K562 (cell line): ENCODE measurements around the gene USP48. TPM values are rescaled to one million over a fixed set of nuclear protein-coding genes. Genes with fewer than 3 reads are reported as not detected.

Source experiments
- ATAC-seq: fragments of 200-7000 bp; cut with Tn5 transposase; 3 replicates; pipeline ENCODE4 v1.9.1; 2020; ENCODE audit warnings: moderate library complexity
- BruUV-seq: library from RNA; stranded (reverse); fragments of 400-500 nt; replicated peaks from 2 replicates; lab custom pipeline; 2021; lab: Mats Ljungman, UMichigan
- CTCF ChIA-PET: fragments of 300-600 bp; formaldehyde crosslinking; extraction: SDS; loops from one replicate; lab custom pipeline; 2021; ENCODE audit warnings: low intra/inter-chr PET ratio; lab: Yijun Ruan, JAX
- POLR2A ChIA-PET: fragments of 300-600, 350-650 bp; sonication (Branson Sonifier 250); formaldehyde crosslinking; extraction: SDS; loops from one replicate; lab custom pipeline; 2021; ENCODE audit warnings: antibody characterized with exemption, inconsistent platforms; lab: Yijun Ruan, JAX
- DNase-seq, 4 experiments: peaks; one replicate each; pipeline versions ENCODE4 v3.0.0 to v3.0.0-alpha.2; 2011 to 2018; ENCODE audit warnings: low spot score in 3 of 4, mixed read lengths in 3 of 4; ENCODE audit errors: extremely low read depth in 1 of 4
- FAIRE-seq: peaks from 2 replicates; lab custom pipeline; 2011; peaks lifted over from hg19 to GRCh38; lab: Jason Lieb, UNC
- H2AFZ ChIP-seq: 2 replicates; pipeline ENCODE4 v1.6.0; 2011; ENCODE audit warnings: low read depth, low read length, control low read depth, inconsistent platforms
- H3K27ac ChIP-seq: fragments of 200-600 bp; 3 replicates; pipeline ENCODE4 v1.8.0; 2011; ENCODE audit warnings: low read depth, mild to moderate bottlenecking, control low read depth, inconsistent platforms, low read length, moderate library complexity, mixed read lengths; ENCODE audit errors: extremely low read depth
- H3K27me3 ChIP-seq, 2 experiments: fragments of 300-600 bp in 1 of 2; 2 replicates in 1 of 2; 3 replicates in 1 of 2; pipeline versions ENCODE4 v1.6.0 to v1.8.0; 2011; ENCODE audit warnings: inconsistent platforms in 2 of 2, low read length in 2 of 2, mild to moderate bottlenecking in 1 of 2, mixed read lengths in 1 of 2, moderate library complexity in 1 of 2; ENCODE audit not compliant: control insufficient read depth in 2 of 2, insufficient read depth in 2 of 2
- H3K36me3 ChIP-seq: fragments of 300-600 bp; 3 replicates; pipeline ENCODE4 v1.8.0; 2011; ENCODE audit warnings: mild to moderate bottlenecking, low read length, inconsistent platforms; ENCODE audit not compliant: control insufficient read depth, insufficient read depth
- H3K4me1 ChIP-seq, 2 experiments: fragments of 200-600 bp in 1 of 2; replicated peaks in 1 of 2; 2 replicates in 1 of 2; 3 replicates in 1 of 2; pipeline versions ENCODE4 v1.5.1 to v1.8.0; 2011; ENCODE audit warnings: inconsistent platforms in 2 of 2, low read length in 2 of 2, mild to moderate bottlenecking in 1 of 2, mixed read lengths in 1 of 2, moderate library complexity in 1 of 2; ENCODE audit not compliant: control insufficient read depth in 2 of 2, insufficient read depth in 2 of 2
- H3K4me2 ChIP-seq: 2 replicates; pipeline ENCODE4 v1.6.1; 2011; ENCODE audit warnings: low read length, control low read depth, inconsistent platforms, mixed read lengths; ENCODE audit not compliant: insufficient read depth
- H3K4me3 ChIP-seq: fragments of 200-600 bp; sonication (generic), shearing (Covaris generic); 2 replicates; pipeline ENCODE4 v1.5.1; 2016; ENCODE audit warnings: control low read depth, inconsistent platforms
- H3K79me2 ChIP-seq: fragments of 200-600 bp; 3 replicates; pipeline ENCODE4 v1.8.0; 2011; ENCODE audit warnings: low read length, inconsistent platforms; ENCODE audit not compliant: control insufficient read depth, insufficient read depth
- H3K9ac ChIP-seq, 2 experiments: 2 replicates each; pipeline versions ENCODE4 v1.6.0 to v1.6.1; 2011; ENCODE audit warnings: low read depth in 2 of 2, low read length in 2 of 2, control low read depth in 1 of 2, inconsistent platforms in 1 of 2, mild to moderate bottlenecking in 1 of 2, mixed read lengths in 1 of 2; ENCODE audit not compliant: insufficient read depth in 1 of 2
- H3K9me1 ChIP-seq: one replicate; pipeline ENCODE4 v1.6.0; 2011; ENCODE audit warnings: inconsistent platforms, mild to moderate bottlenecking, low read length, moderate library complexity; ENCODE audit not compliant: control insufficient read depth, insufficient read depth
- H3K9me3 ChIP-seq: replicated peaks from 2 replicates; pipeline ENCODE4 v1.5.1; 2011; ENCODE audit warnings: low read depth, low read length, inconsistent platforms; ENCODE audit not compliant: control insufficient read depth, insufficient read depth
- H4K20me1 ChIP-seq: replicated peaks from 2 replicates; pipeline ENCODE4 v1.6.1; 2011; ENCODE audit warnings: low read length, inconsistent platforms, mixed read lengths; ENCODE audit not compliant: control insufficient read depth, insufficient read depth
- C11orf30 ChIP-seq: fragments of 450-650 bp; IDR thresholded peaks from 2 replicates; pipeline ENCODE4 v1.6.1; 2016; ENCODE audit warnings: low read depth, mild to moderate bottlenecking
- CCNT2 ChIP-seq: IDR thresholded peaks from 2 replicates; pipeline ENCODE4 v1.6.1; 2011; ENCODE audit warnings: borderline replicate concordance, low read depth, mild to moderate bottlenecking, moderate library complexity, mixed read lengths, low read length; ENCODE audit not compliant: insufficient read length; ENCODE audit errors: extremely low read depth
- CHCHD3 ChIP-seq: fragments of 250-450 bp; sonication (Bioruptor Pico); IDR thresholded peaks from 2 replicates; pipeline ENCODE4 v2.1.2; 2022; ENCODE audit warnings: mild to moderate bottlenecking
- EGR1 ChIP-seq: fragments of 450-650 bp; conservative IDR thresholded peaks from 2 replicates; pipeline ENCODE4 v1.6.1; 2017; ENCODE audit warnings: mild to moderate bottlenecking
- FOXP1 ChIP-seq: sonication (generic); formaldehyde crosslinking; IDR thresholded peaks from 2 replicates; pipeline ENCODE4 v1.8.0; 2022; ENCODE audit warnings: mild to moderate bottlenecking, missing genetic modification reagents
- GATA2 ChIP-seq: sonication (generic); formaldehyde crosslinking; IDR thresholded peaks from 2 replicates; pipeline ENCODE4 v1.4.0; 2020; ENCODE audit warnings: mild to moderate bottlenecking, missing genetic modification reagents
- HDAC6 ChIP-seq: IDR thresholded peaks from 2 replicates; pipeline ENCODE4 v1.6.1; 2012; ENCODE audit warnings: low read depth, mild to moderate bottlenecking, control low read depth, inconsistent platforms, low read length, moderate library complexity
- KAT2B ChIP-seq: IDR thresholded peaks from one replicate; pipeline ENCODE4 v1.6.1; 2012; ENCODE audit warnings: low read depth, mild to moderate bottlenecking, control low read depth, inconsistent platforms, low read length, moderate library complexity
- MAFF ChIP-seq: IDR thresholded peaks from 2 replicates; pipeline ENCODE4 v1.6.1; 2012; ENCODE audit warnings: low read length, improper control_type of control experiment
- MAFK ChIP-seq: IDR thresholded peaks from 2 replicates; pipeline ENCODE4 v1.6.1; 2011; ENCODE audit warnings: low read length, improper control_type of control experiment
- NFE2L1 ChIP-seq: fragments of 450-650 bp; IDR thresholded peaks from 2 replicates; pipeline ENCODE4 v1.6.1; 2016; ENCODE audit warnings: missing genetic modification characterization, low read depth, mild to moderate bottlenecking, missing compliant biosample characterization, moderate library complexity, borderline replicate concordance
- NR1H2 ChIP-seq: sonication (generic); formaldehyde crosslinking; IDR thresholded peaks from 2 replicates; pipeline ENCODE4 v1.4.0; 2020; ENCODE audit warnings: mild to moderate bottlenecking, missing genetic modification reagents
- SMAD3 ChIP-seq: fragments of 450-650 bp; formaldehyde crosslinking; conservative IDR thresholded peaks from 2 replicates; pipeline ENCODE4 v1.4.0; 2020; ENCODE audit warnings: mild to moderate bottlenecking
- TBP ChIP-seq: optimal IDR thresholded peaks from 2 replicates; pipeline ENCODE3; 2011; ENCODE audit warnings: low read depth, low read length, improper control_type of control experiment
- TEAD4 ChIP-seq, 2 experiments: sonication (generic) in 1 of 2; formaldehyde crosslinking in 1 of 2; IDR thresholded peaks; 2 replicates each; pipeline versions ENCODE4 v1.6.1 to v1.8.0; 2012 to 2022; ENCODE audit warnings: borderline replicate concordance in 1 of 2, inconsistent platforms in 1 of 2, low read length in 1 of 2, mild to moderate bottlenecking in 1 of 2, missing genetic modification reagents in 1 of 2
- ZFP30 ChIP-seq: fragments of 250-450 bp; sonication (Bioruptor Pico); IDR thresholded peaks from 2 replicates; pipeline ENCODE4 v1.8.0; 2022; ENCODE audit warnings: moderate library complexity, mild to moderate bottlenecking, inconsistent platforms, borderline replicate concordance
- ZNF143 ChIP-seq: sonication (generic); formaldehyde crosslinking; IDR thresholded peaks from 2 replicates; pipeline ENCODE4 v1.9.0; 2022; ENCODE audit warnings: mild to moderate bottlenecking, missing genetic modification reagents
- ZNF316 ChIP-seq: fragments of 450-650 bp; IDR thresholded peaks from 2 replicates; pipeline ENCODE4 v1.6.1; 2016
- ZNF76 ChIP-seq: fragments of 250-450 bp; sonication (Bioruptor Pico); IDR thresholded peaks from 2 replicates; pipeline ENCODE4 v1.4.0; 2020; ENCODE audit warnings: mild to moderate bottlenecking, moderate library complexity, borderline replicate concordance
- ZNF77 ChIP-seq: fragments of 250-450 bp; sonication (Bioruptor Pico); IDR thresholded peaks from 2 replicates; pipeline ENCODE4 v1.5.0; 2020
- WGBS: fragments of 100-300 bp; shearing (Covaris generic); methylation state at CpG from one replicate; pipeline ENCODE4 v1.1.6; 2016; ENCODE audit warnings: low coverage, mixed read lengths; ENCODE audit not compliant: insufficient coverage; ENCODE audit errors: missing lambda C conversion rate; 5-methylcytosine and 5-hydroxymethylcytosine counted together
- in situ Hi-C: fragments of 300-500 bp; cut with MboI; formaldehyde crosslinking; loops from 4 replicates; pipeline ENCODE4 v1.15.0; 2018; ENCODE audit warnings: inconsistent platforms, mixed read lengths
- intact Hi-C: fragments of 100-400 bp; cut with micrococcal nuclease; formaldehyde crosslinking; loops from 2 replicates; pipeline ENCODE4 v1.14.2; 2022
- polyA plus RNA-seq, 8 experiments: library from polyadenylated mRNA; depleted of rRNA in 4 of 8; stranded (reverse) in 5 of 8; unstranded in 3 of 8; fragments of >200 nt; fragmentation: Nextera tagmentation in 2 of 8; fragmentation: Illumina TruSeq in 1 of 8; extraction: Ambion mirVana in 2 of 8; extraction: Trizol in 1 of 8; gene quantifications; 2 replicates each; pipeline versions ENCODE4 v1.2.1 to v1.2.3, GENCODE V29; 2011 to 2014; ENCODE audit warnings: inconsistent platforms in 1 of 8, missing spikeins in 1 of 8
- total RNA-seq, 7 experiments: library from RNA; depleted of rRNA in 6 of 7; stranded (reverse); fragments of >200 nt in 6 of 7; fragmentation: Illumina TruSeq in 2 of 7; extraction: Trizol in 2 of 7; gene quantifications; 2 replicates each; pipeline versions ENCODE4 v1.2.1 to v1.2.3, GENCODE V29; 2011 to 2021; ENCODE audit warnings: low replicate concordance in 1 of 7

USP48 gene
- total and polyA plus RNA-seq, 9 of the 15 experiments (the other 6 are each of a cell fraction or from before 2014, with no cell fraction given): 23.3 to 123 (median 106) TPM

DNA sequence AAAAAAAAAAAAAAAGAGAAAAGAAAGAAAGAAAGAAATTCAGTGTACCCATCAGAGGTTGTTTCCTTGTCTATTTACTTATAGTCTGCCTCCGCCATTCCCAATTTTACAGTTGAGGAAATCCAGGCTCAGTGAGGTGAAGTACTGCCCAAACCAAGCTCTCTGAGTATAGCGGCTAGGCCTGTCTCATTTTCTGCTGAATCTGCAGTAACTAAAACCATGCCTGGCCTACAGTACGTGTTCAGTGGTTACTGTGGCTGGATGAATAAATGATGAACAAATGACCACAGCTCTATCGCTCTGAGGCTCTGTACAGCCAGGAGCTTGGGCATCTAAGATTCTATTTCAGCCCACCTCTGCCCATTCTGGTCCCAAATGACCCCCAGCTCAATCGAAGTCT lies 138.0 kb downstream of the USP48 start:
- ATAC-seq (no peak), FAIRE-seq (no peak), DNase-seq (no peak)
- ChIA-PET CTCF (no interaction called here), POLR2A (interaction anchor here (0.5 to 1.4 kb wide), 2 partner anchors 10 to 22 kb away, joined by 3 read pairs; no protein-coding TSS in a partner anchor)
- intact Hi-C loops (no loop called here), in situ Hi-C loops (no loop called here)
- no peak overlapping the region for H2AFZ ChIP-seq
- H3K9me1 ChIP-seq: peaks cover 7% of the 10 kb centered on the region
- no peak overlapping the region for H3K4me2 ChIP-seq
- peaks cover 19% of the 10 kb centered on the region; the same call in 2 of the 3 replicates for H3K36me3 ChIP-seq
- H3K79me2 ChIP-seq: 0 out of 3 replicates have a peak, but pooled peaks cover 5% of the 10 kb centered on the region
- H3K4me1 ChIP-seq: peaks cover 20 to 39% of the 10 kb centered on the region in 2 experiments
- no peak overlapping the region for H3K27ac ChIP-seq
- no peaks in the 10 kb centered on the region for H3K9me3 ChIP-seq
- TF ChIP-seq EGR1: no peak
- TF ChIP-seq HDAC6: no peak
- no peak for TF ChIP-seq ZNF76 (CRISPR knock-in tag)
- TF ChIP-seq ZNF316: peak; percentile 80
- peak; percentile 46; the same call in 1 of the 2 replicates for TF ChIP-seq MAFF
- TF ChIP-seq MAFK: peak; percentile 56
- peak; percentile 64 for TF ChIP-seq C11orf30
- H4K20me1 ChIP-seq: peaks cover 30% of the 10 kb centered on the region
- H3K4me3 ChIP-seq: no peak overlapping the region
- no peaks in the 10 kb centered on the region for H3K27me3 ChIP-seq
- H3K9ac ChIP-seq: no peak overlapping the region
- BruUV-seq: no TSS peak
- 57% methylated on average over 5 of the region's 5 CpGs for WGBS

DNA sequence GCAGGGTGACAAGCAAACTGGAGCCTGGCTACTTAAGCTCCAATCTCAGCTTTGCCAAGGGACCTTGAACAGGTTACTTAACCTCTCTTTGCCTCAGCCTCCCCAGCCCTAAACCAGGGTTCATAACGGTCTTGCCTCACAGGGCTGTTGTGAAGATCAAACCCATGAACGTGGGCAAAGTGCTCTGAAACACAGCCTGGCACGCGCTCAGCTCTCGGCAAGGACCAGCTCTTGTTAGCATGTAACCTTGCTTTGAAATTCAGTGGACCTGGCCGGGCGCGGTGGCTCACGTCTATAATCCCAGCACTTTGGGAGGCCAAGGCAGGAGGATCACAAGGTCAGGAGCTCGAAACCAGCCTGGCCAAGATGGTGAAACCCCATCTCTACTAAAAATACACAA lies 138.6 kb downstream of the USP48 start:
- 76% methylated on average over 10 of the region's 10 CpGs for WGBS
- no peak for ATAC-seq
- no peak overlapping the region for H3K9ac ChIP-seq
- H3K4me3 ChIP-seq: no peak overlapping the region
- ChIA-PET CTCF (no interaction called here), POLR2A (interaction anchor here (0.6 to 1.4 kb wide), 3 partner anchors 9 to 15 kb away, joined by 3 read pairs; no protein-coding TSS in a partner anchor)
- no peaks in the 10 kb centered on the region for H3K9me3 ChIP-seq
- peaks cover 7% of the 10 kb centered on the region for H3K9me1 ChIP-seq
- H3K27me3 ChIP-seq: no peaks in the 10 kb centered on the region
- peaks cover 26 to 45% of the 10 kb centered on the region in 2 experiments for H3K4me1 ChIP-seq
- peaks cover 19% of the 10 kb centered on the region; the same call in 2 of the 3 replicates for H3K36me3 ChIP-seq
- H3K27ac ChIP-seq: no peak overlapping the region
- H4K20me1 ChIP-seq: peaks cover 30% of the 10 kb centered on the region
- DNase-seq: no peak
- in situ Hi-C loops: no loop called here
- H2AFZ ChIP-seq: no peak overlapping the region
- H3K4me2 ChIP-seq: no peak overlapping the region
- H3K79me2 ChIP-seq: 0 out of 3 replicates have a peak, but pooled peaks cover 2% of the 10 kb centered on the region
- FAIRE-seq: no peak
- BruUV-seq: no TSS peak
- intact Hi-C loops: no loop called here
- TF ChIP-seq NR1H2 (CRISPR knock-in tag) (no peak), KAT2B (no peak), ZNF77 (CRISPR knock-in tag) (no peak), SMAD3 (CRISPR knock-in tag) (no peak), ZNF143 (CRISPR knock-in tag) (no peak), NFE2L1 (no peak), TEAD4 (IDR thresholded peaks at IDR 0.05; ENCODE audit: low read length) (no peak), TEAD4 (CRISPR knock-in tag; IDR thresholded peaks at IDR 0.05; ENCODE audit: borderline replicate concordance) (no peak), CHCHD3 (CRISPR knock-in tag) (no peak), ZFP30 (CRISPR knock-in tag) (no peak), CCNT2 (no peak), FOXP1 (CRISPR knock-in tag) (no peak), GATA2 (CRISPR knock-in tag) (no peak), TBP (no peak)
